SK-N-SH treated with all-trans-retinoic acid at 6 μM for 48 hours (cell line): Measurements from ENCODE around the gene PODXL2.

ENCODE experiments used
- ATAC-seq: fragments of 200-7000 bp; cut with Tn5 transposase; 3 replicates; pipeline ENCODE4 v1.9.1; 2020; ENCODE audit warnings: mild to moderate bottlenecking, moderate library complexity
- ARNTL ChIP-seq: fragments of 450-650 bp; formaldehyde crosslinking; IDR thresholded peaks from 2 replicates; pipeline ENCODE4 v1.5.0; 2020; ENCODE audit warnings: low read depth, mild to moderate bottlenecking, moderate library complexity, borderline replicate concordance
- BACH2 ChIP-seq: fragments of 250-450 bp; sonication (Bioruptor Pico); IDR thresholded peaks from 2 replicates; pipeline ENCODE4 v1.9.0; 2021; ENCODE audit warnings: mild to moderate bottlenecking, borderline replicate concordance
- CSDC2 ChIP-seq: fragments of 250-450 bp; sonication (Bioruptor Pico); IDR thresholded peaks from 2 replicates; pipeline ENCODE4 v1.5.0; 2020; ENCODE audit warnings: mild to moderate bottlenecking, moderate library complexity
- GLIS3 ChIP-seq: fragments of 250-450 bp; sonication (Bioruptor Pico); IDR thresholded peaks from 2 replicates; pipeline ENCODE4 v1.5.0; 2020; ENCODE audit warnings: mild to moderate bottlenecking, moderate library complexity
- ISL1 ChIP-seq: fragments of 250-450 bp; sonication (Bioruptor Pico); IDR thresholded peaks from 2 replicates; pipeline ENCODE4 v2.1.2; 2022; ENCODE audit warnings: mild to moderate bottlenecking, moderate library complexity
- OSR1 ChIP-seq: fragments of 250-450 bp; sonication (Bioruptor Pico); IDR thresholded peaks from 2 replicates; pipeline ENCODE4 v1.8.0; 2022; ENCODE audit warnings: moderate library complexity, mild to moderate bottlenecking, inconsistent platforms
- PPARA ChIP-seq: fragments of 250-450 bp; sonication (Bioruptor Pico); IDR thresholded peaks from 2 replicates; pipeline ENCODE4 v1.5.0; 2020; ENCODE audit warnings: mild to moderate bottlenecking, borderline replicate concordance
- RARB ChIP-seq: fragments of 250-450 bp; sonication (Bioruptor Pico); IDR thresholded peaks from 2 replicates; pipeline ENCODE4 v1.8.0; 2021; ENCODE audit warnings: mild to moderate bottlenecking, moderate library complexity
- SNAI2 ChIP-seq: fragments of 250-450 bp; sonication (Bioruptor Pico); IDR thresholded peaks from 2 replicates; pipeline ENCODE4 v1.5.0; 2020; ENCODE audit warnings: mild to moderate bottlenecking, moderate library complexity
- TCF4 ChIP-seq: fragments of 250-450 bp; sonication (Bioruptor Pico); IDR thresholded peaks from 2 replicates; pipeline ENCODE4 v1.8.0; 2021; ENCODE audit warnings: mild to moderate bottlenecking, moderate library complexity, borderline replicate concordance
- TOX ChIP-seq: fragments of 250-450 bp; sonication (Bioruptor Pico); IDR thresholded peaks from 2 replicates; pipeline ENCODE4 v1.8.0; 2021; ENCODE audit warnings: mild to moderate bottlenecking, moderate library complexity, borderline replicate concordance
- ZC3H10 ChIP-seq: fragments of 250-450 bp; sonication (Bioruptor Pico); IDR thresholded peaks from 2 replicates; pipeline ENCODE4 v1.5.1; 2021; ENCODE audit warnings: mild to moderate bottlenecking, moderate library complexity
- ZFP3 ChIP-seq: fragments of 250-450 bp; sonication (Bioruptor Pico); IDR thresholded peaks from 2 replicates; pipeline ENCODE4 v1.5.0; 2020; ENCODE audit warnings: mild to moderate bottlenecking, moderate library complexity
- ZFP30 ChIP-seq: fragments of 450-650 bp; formaldehyde crosslinking; IDR thresholded peaks from 2 replicates; pipeline ENCODE4 v1.5.0; 2022; ENCODE audit warnings: mild to moderate bottlenecking, moderate library complexity
- ZNF70 ChIP-seq: fragments of 450-650 bp; formaldehyde crosslinking; IDR thresholded peaks from 2 replicates; pipeline ENCODE4 v1.5.0; 2020; ENCODE audit warnings: mild to moderate bottlenecking, moderate library complexity
- ZNF8 ChIP-seq: fragments of 450-650 bp; formaldehyde crosslinking; IDR thresholded peaks from 2 replicates; pipeline ENCODE4 v1.5.0; 2020; ENCODE audit warnings: mild to moderate bottlenecking, moderate library complexity
- TF ChIP-seq, protein P1 (sequence below): fragments of 250-450 bp; sonication (Bioruptor Pico); IDR thresholded peaks from 2 replicates; pipeline ENCODE4 v1.5.0; 2020; ENCODE audit warnings: mild to moderate bottlenecking, moderate library complexity
- TF ChIP-seq, protein P2 (sequence below): fragments of 250-450 bp; sonication (Bioruptor Pico); IDR thresholded peaks from 2 replicates; pipeline ENCODE4 v1.5.1; 2020; ENCODE audit warnings: low read depth, mild to moderate bottlenecking, moderate library complexity
- TF ChIP-seq, protein P3 (sequence below): fragments of 250-450 bp; sonication (Bioruptor Pico); IDR thresholded peaks from 2 replicates; pipeline ENCODE4 v1.8.0; 2021; ENCODE audit warnings: low read depth, mild to moderate bottlenecking, moderate library complexity, borderline replicate concordance

The PODXL2 gene

DNA sequence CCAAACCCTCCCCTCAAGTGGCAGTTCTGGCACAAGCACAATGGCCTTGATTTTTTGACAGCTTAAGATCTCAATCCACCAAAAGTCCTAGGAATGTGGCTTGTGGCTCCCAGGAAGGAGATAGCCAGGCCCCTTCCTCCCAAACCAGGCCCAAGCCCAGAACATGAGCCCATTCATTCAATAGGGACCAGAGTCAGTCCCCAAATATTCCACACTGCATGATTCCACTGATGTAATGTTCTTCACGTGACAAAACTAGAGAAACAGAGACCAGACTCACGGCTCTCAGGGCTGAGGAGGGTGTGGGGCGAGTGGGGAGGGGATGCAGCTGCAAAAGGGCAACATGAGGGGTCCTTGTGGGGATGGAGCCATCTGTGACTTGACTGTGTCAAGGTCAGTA lies 69.3 kb downstream of the PODXL2 start (continued):
- TF ChIP-seq ARNTL (CRISPR knock-in tag) (no peak), BACH2 (CRISPR knock-in tag) (no peak), SNAI2 (CRISPR knock-in tag) (no peak), GLIS3 (CRISPR knock-in tag) (no peak), CSDC2 (CRISPR knock-in tag) (no peak), OSR1 (no peak), TCF4 (CRISPR knock-in tag) (no peak), ISL1 (CRISPR knock-in tag) (no peak), ZNF8 (CRISPR knock-in tag) (no peak), TOX (CRISPR knock-in tag) (no peak)

DNA sequence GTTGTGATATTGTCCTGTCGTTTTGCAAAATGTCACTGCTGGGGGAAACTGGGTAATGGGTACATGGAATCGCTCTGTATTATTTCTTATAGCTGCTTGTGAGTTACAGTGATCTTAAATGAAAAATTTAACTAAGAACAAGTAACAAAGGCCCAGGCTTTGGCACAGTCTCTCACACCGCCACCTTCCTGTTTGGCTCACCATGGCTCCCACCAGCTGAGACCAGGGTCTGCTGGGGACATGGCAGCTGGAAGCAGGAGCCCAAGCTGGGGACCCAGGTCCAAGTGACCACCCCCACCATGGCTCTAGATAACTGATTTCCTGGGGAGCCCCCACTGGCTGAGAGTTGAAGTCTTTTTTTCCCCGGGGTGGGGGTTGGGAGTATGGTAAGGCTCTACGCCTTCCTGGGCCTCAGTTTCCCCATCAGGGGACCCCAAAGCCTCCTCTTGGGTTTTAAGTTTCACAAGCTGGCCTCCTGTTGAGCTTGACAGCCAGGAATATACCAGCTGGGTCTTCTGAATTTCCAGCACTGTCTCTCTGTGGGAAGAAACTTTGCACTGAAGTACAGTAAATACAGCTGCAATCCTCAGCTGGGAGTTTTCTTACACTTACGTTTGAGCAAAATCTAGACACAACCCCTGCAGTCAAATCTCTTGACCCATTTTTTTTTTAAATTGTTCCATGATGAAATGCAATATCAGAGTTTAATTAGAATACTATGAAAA lies 69.9 kb downstream of the PODXL2 start:
- no peak for ATAC-seq
- no peak for TF ChIP-seq PPARA (CRISPR knock-in tag)
- TF ChIP-seq ZFP3 = no peak
- no peak for TF ChIP-seq CSDC2 (CRISPR knock-in tag)
- TF ChIP-seq, protein P1, sequence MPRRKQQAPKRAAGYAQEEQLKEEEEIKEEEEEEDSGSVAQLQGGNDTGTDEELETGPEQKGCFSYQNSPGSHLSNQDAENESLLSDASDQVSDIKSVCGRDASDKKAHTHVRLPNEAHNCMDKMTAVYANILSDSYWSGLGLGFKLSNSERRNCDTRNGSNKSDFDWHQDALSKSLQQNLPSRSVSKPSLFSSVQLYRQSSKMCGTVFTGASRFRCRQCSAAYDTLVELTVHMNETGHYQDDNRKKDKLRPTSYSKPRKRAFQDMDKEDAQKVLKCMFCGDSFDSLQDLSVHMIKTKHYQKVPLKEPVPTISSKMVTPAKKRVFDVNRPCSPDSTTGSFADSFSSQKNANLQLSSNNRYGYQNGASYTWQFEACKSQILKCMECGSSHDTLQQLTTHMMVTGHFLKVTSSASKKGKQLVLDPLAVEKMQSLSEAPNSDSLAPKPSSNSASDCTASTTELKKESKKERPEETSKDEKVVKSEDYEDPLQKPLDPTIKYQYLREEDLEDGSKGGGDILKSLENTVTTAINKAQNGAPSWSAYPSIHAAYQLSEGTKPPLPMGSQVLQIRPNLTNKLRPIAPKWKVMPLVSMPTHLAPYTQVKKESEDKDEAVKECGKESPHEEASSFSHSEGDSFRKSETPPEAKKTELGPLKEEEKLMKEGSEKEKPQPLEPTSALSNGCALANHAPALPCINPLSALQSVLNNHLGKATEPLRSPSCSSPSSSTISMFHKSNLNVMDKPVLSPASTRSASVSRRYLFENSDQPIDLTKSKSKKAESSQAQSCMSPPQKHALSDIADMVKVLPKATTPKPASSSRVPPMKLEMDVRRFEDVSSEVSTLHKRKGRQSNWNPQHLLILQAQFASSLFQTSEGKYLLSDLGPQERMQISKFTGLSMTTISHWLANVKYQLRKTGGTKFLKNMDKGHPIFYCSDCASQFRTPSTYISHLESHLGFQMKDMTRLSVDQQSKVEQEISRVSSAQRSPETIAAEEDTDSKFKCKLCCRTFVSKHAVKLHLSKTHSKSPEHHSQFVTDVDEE (CRISPR knock-in tag) = no peak
- no peak for TF ChIP-seq SNAI2 (CRISPR knock-in tag)
- TF ChIP-seq OSR1 = no peak
- TF ChIP-seq ARNTL (CRISPR knock-in tag) = no peak
- TF ChIP-seq, protein P2, sequence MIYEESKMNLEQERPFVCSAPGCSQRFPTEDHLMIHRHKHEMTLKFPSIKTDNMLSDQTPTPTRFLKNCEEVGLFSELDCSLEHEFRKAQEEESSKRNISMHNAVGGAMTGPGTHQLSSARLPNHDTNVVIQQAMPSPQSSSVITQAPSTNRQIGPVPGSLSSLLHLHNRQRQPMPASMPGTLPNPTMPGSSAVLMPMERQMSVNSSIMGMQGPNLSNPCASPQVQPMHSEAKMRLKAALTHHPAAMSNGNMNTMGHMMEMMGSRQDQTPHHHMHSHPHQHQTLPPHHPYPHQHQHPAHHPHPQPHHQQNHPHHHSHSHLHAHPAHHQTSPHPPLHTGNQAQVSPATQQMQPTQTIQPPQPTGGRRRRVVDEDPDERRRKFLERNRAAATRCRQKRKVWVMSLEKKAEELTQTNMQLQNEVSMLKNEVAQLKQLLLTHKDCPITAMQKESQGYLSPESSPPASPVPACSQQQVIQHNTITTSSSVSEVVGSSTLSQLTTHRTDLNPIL (CRISPR knock-in tag) = no peak
- TF ChIP-seq ZNF70 (CRISPR knock-in tag) = no peak
- TF ChIP-seq ZFP30 (CRISPR knock-in tag) = no peak
- TF ChIP-seq RARB = no peak
- no peak for TF ChIP-seq ZNF8 (CRISPR knock-in tag)
- TF ChIP-seq, all 23 proteins: peak for 0

DNA sequence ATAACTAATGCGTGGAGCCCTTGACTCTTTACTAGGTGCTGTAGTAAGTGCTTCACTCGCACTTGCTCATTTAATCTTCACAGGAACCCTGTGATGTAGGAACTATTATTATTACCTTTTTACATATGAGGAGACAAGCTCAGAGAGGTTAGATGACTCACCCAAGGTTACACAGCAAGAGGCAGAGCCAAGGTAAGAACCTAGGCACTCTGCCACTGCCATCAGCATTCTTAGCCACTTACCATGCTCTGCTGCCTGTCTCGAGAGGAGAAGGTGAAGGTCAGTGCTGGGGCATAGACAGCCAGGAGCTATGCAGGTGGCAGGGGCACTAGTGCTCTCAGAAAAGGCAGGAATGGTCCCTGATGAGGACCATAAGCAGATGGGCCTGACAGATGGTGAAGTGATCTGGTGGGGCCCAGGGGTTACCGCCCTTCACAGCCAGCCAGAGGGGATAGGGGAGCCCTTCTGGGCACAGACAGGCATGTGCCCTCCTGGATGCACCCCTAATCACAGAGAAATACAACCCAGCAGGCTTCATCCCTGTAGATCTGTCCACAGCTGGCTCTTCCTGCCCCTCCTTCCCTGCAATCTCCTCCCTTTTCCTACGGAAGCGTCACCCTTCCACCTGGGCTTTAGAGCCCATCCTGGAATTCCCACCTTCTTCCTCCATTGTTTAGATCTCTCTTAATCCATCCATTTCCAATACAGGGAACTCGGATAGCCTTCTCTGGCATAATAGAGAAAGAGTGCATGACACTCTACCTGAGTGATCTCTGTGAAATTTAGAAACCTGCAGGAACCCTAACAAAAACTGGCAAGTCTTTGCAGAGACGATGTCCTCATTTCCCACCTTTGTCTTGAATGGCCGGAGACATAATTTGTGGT lies 70.7 kb downstream of the PODXL2 start:
- no peak for ATAC-seq
- TF ChIP-seq ZC3H10 (CRISPR knock-in tag) (no peak), ZNF70 (CRISPR knock-in tag) (peak; percentile 93), ZFP3 (no peak), GLIS3 (CRISPR knock-in tag) (no peak), RARB (no peak)
- TF ChIP-seq, protein P3, sequence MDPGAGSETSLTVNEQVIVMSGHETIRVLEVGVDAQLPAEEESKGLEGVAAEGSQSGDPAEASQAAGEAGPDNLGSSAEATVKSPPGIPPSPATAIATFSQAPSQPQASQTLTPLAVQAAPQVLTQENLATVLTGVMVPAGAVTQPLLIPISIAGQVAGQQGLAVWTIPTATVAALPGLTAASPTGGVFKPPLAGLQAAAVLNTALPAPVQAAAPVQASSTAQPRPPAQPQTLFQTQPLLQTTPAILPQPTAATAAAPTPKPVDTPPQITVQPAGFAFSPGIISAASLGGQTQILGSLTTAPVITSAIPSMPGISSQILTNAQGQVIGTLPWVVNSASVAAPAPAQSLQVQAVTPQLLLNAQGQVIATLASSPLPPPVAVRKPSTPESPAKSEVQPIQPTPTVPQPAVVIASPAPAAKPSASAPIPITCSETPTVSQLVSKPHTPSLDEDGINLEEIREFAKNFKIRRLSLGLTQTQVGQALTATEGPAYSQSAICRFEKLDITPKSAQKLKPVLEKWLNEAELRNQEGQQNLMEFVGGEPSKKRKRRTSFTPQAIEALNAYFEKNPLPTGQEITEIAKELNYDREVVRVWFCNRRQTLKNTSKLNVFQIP (CRISPR knock-in tag) = no peak
- TF ChIP-seq, protein P1 (CRISPR knock-in tag) = no peak
